Activated CD8-positive, alpha-beta T cell treated with anti-CD3 and anti-CD28 coated beads for 36 hours (primary cell): ENCODE data around the gene CHURC1. TPM values are rescaled to one million over a fixed set of nuclear protein-coding genes. Genes with fewer than 3 reads are reported as not detected.

Experiments
- ATAC-seq: fragments of 200-7000 bp; cut with Tn5 transposase; one replicate; pipeline ENCODE4 v1.10.0; 2021; ENCODE audit warnings: mild to moderate bottlenecking, moderate library complexity
- CTCF ChIA-PET: fragments of 350-600 bp; sonication (Branson Sonifier 250); formaldehyde crosslinking; loops from one replicate; lab custom pipeline; 2021; ENCODE audit warnings: antibody characterized with exemption; lab: Charles Lee
- POLR2A ChIA-PET: fragments of 350-600 bp; sonication (Branson Sonifier 250); formaldehyde crosslinking; loops from one replicate; lab custom pipeline; 2021; ENCODE audit warnings: antibody characterized with exemption; lab: Charles Lee
- DNase-seq: peaks from one replicate; pipeline ENCODE4 v3.0.0-alpha.2; 2020
- H3K27ac Mint-ChIP-seq: one replicate; pipeline ENCODE4 v1.8.0; 2021; ENCODE audit warnings: mild to moderate bottlenecking, mixed read lengths
- H3K27me3 Mint-ChIP-seq: one replicate; pipeline ENCODE4 v1.8.0; 2021; ENCODE audit warnings: mixed read lengths
- H3K36me3 Mint-ChIP-seq: one replicate; pipeline ENCODE4 v1.8.0; 2021; ENCODE audit warnings: low read depth, mixed read lengths
- H3K4me1 Mint-ChIP-seq: one replicate; pipeline ENCODE4 v1.8.0; 2021; ENCODE audit warnings: low read depth, mixed read lengths
- H3K4me3 Mint-ChIP-seq: one replicate; pipeline ENCODE4 v1.8.0; 2021; ENCODE audit warnings: mild to moderate bottlenecking, moderate library complexity, mixed read lengths
- H3K9me3 Mint-ChIP-seq: one replicate; pipeline ENCODE4 v1.8.0; 2021; ENCODE audit warnings: mixed read lengths
- intact Hi-C: fragments of 100-400 bp; cut with micrococcal nuclease; formaldehyde crosslinking; loops from one replicate; pipeline ENCODE4 v1.10.0; 2022
- total RNA-seq, 2 experiments: library from RNA; stranded (reverse); gene quantifications; one replicate each; pipeline ENCODE4 v1.2.3, GENCODE V29; 2021
- TF ChIP-seq, protein P1 (sequence below): fragments of 200-600 bp; IDR thresholded peaks from one replicate; pipeline ENCODE4 v1.8.0; 2022; ENCODE audit warnings: antibody characterized with exemption, mild to moderate bottlenecking

The CHURC1 gene
- total RNA-seq, 2 experiments from 2014 or later = 47.0 to 57.4 TPM

DNA sequence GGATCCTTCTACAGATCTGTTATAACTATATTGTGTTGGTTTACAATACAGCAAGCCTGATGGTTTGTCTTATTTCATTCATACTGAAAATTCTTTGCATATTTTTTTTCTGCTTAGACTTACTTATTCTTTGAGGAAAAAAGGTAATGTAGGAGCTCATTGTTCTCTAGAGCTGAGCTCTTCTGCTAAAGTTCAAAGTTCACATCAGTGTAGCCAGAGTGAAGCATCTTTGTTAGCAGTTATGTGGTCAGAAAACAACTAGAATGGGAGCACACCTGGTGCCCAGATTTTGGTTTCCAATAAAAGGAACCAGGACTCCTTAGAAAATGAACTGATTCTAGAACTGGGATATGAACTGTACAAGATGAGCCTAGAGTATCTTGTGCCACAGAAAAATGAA lies 18.0 kb downstream of the CHURC1 start:
- CTCF ChIA-PET = no interaction called here
- H3K4me3 Mint-ChIP-seq = no peak overlapping the region
- ATAC-seq (no peak), DNase-seq (no peak)
- H3K27me3 Mint-ChIP-seq = no peaks in the 10 kb centered on the region
- H3K4me1 Mint-ChIP-seq = peaks cover 34% of the 10 kb centered on the region
- TF ChIP-seq, protein P1, sequence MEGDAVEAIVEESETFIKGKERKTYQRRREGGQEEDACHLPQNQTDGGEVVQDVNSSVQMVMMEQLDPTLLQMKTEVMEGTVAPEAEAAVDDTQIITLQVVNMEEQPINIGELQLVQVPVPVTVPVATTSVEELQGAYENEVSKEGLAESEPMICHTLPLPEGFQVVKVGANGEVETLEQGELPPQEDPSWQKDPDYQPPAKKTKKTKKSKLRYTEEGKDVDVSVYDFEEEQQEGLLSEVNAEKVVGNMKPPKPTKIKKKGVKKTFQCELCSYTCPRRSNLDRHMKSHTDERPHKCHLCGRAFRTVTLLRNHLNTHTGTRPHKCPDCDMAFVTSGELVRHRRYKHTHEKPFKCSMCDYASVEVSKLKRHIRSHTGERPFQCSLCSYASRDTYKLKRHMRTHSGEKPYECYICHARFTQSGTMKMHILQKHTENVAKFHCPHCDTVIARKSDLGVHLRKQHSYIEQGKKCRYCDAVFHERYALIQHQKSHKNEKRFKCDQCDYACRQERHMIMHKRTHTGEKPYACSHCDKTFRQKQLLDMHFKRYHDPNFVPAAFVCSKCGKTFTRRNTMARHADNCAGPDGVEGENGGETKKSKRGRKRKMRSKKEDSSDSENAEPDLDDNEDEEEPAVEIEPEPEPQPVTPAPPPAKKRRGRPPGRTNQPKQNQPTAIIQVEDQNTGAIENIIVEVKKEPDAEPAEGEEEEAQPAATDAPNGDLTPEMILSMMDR = no peak
- H3K9me3 Mint-ChIP-seq = no peaks in the 10 kb centered on the region
- POLR2A ChIA-PET = no interaction called here
- intact Hi-C loops = no loop called here
- peak overlapping the region; percentile 9 for H3K27ac Mint-ChIP-seq
- peaks cover 41% of the 10 kb centered on the region for H3K36me3 Mint-ChIP-seq

DNA sequence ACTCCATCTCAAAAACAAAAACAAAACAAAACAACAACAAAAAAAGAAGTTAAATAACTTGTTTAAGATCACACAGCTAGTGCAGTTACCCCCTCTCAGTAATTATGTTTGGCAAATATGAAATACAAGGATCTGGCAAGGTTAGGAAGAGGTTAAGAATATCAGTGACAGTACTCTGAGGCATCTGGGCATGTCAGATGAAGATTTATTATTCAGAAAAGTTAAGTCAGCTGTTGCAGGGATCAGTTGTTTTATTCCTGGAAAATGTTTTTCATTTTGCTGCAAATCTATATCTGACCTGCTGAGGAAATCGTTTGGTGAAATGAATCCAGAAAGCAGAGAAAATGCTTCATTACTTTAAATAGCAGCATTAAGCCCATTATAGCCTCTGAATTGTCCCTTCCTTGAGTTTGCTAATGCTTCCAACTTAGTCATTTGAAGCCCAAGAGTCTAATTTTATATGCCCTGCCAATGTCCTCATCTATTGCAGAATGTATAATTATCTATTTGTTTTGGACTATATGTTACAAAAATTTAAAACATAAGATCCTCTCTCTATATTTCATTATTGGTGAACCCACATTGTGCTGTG lies 20.2 kb downstream of the CHURC1 start:
- ATAC-seq = no peak
- no peaks in the 10 kb centered on the region for H3K27me3 Mint-ChIP-seq
- H3K27ac Mint-ChIP-seq = no peak overlapping the region
- ChIA-PET CTCF (no interaction called here), POLR2A (interaction anchor here (0.6 kb wide), 1 partner anchor 17 kb away, joined by 3 read pairs; no protein-coding TSS in a partner anchor)
- H3K4me1 Mint-ChIP-seq = peaks cover 51% of the 10 kb centered on the region
- no peak overlapping the region for H3K4me3 Mint-ChIP-seq
- TF ChIP-seq, protein P1 = no peak
- H3K36me3 Mint-ChIP-seq = peaks cover 51% of the 10 kb centered on the region
- no peak for DNase-seq
- intact Hi-C loops = no loop called here
- no peaks in the 10 kb centered on the region for H3K9me3 Mint-ChIP-seq

DNA sequence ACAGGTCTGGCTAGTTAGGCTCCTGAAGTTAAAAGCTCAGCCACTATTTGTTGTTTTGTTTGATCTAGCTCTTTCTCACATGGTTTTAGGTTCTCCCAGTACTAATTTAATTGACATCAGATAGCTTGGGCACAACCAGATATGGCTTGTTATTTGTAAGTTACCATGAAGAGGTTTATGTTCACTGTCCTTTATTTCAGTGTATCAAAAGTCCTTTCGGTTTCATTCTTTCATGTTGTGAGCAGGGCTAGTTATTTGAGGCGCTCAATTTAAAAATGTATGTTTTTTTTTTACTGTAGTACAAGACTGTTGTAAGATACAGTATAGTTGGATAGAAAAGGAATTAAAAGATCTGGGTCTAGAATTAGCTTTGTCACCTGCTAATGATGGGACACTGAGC lies 21.3 kb downstream of the CHURC1 start:
- ATAC-seq (peak; percentile 64), DNase-seq (no peak)
- Mint-ChIP-seq H3K4me1 (peaks cover 52% of the 10 kb centered on the region), H3K4me3 (peak overlapping the region; percentile 14), H3K27me3 (no peaks in the 10 kb centered on the region), H3K27ac (peak overlapping the region; percentile 62), H3K9me3 (no peaks in the 10 kb centered on the region), H3K36me3 (peaks cover 49% of the 10 kb centered on the region)
- TF ChIP-seq, protein P1 = no peak
- CTCF ChIA-PET = interaction anchor here (0.5 to 2.2 kb wide), 8 partner anchors 8 to 440 kb away, joined by 3 to 12 read pairs (median 3); no protein-coding TSS in a partner anchor
- POLR2A ChIA-PET = interaction anchor here (1.4 kb wide), 1 partner anchor 21 kb away, joined by 5 read pairs; the partner anchor contains the start of gene CHURC1
- intact Hi-C loops = no loop called here

DNA sequence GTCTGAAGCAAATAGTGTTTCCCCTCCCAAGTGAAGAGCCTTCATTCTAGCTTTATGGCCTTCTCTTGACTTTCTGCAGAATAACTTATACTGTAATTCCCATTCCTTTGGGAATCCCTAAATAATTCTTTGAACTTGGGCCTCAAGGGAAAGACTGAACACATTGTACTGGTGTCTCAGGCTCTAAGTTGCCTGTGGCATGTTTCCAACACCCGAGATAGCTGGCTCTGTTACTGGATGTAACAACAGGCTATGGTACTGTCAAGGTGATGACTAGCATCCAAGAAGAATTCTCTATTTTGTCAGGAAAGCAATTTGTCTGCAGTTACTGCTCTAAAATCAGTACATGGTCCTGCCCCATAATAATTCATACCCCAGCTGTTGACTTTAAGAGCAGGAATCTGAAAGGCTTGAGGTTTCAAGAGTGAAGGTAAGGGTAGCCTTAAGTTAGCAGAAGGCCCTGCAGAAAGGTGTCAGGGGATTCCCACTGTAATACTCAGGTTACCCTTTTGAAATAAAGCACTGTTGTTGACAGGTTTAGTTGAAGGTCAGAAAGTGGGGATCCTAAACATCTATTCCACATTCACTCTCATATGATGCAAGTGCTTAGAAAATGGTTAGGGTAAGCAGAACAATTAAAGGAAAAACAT lies 23.0 kb downstream of the CHURC1 start:
- no peak overlapping the region for H3K27ac Mint-ChIP-seq
- POLR2A ChIA-PET = interaction anchor here (1.0 to 1.4 kb wide), 4 partner anchors 8 to 78 kb away, joined by 3 to 5 read pairs (median 4); partner anchors contain the start of gene CHURC1
- H3K27me3 Mint-ChIP-seq = no peaks in the 10 kb centered on the region
- peaks cover 48% of the 10 kb centered on the region for H3K4me1 Mint-ChIP-seq
- no peak overlapping the region for H3K4me3 Mint-ChIP-seq
- intact Hi-C loops = no loop called here
- no peaks in the 10 kb centered on the region for H3K9me3 Mint-ChIP-seq
- CTCF ChIA-PET = interaction anchor here (0.9 to 2.2 kb wide), 5 partner anchors 10 to 114 kb away, joined by 3 to 12 read pairs (median 6); no protein-coding TSS in a partner anchor
- ATAC-seq (peak; percentile 45), DNase-seq (no peak)
- peaks cover 40% of the 10 kb centered on the region for H3K36me3 Mint-ChIP-seq
- TF ChIP-seq, protein P1 = no peak

DNA sequence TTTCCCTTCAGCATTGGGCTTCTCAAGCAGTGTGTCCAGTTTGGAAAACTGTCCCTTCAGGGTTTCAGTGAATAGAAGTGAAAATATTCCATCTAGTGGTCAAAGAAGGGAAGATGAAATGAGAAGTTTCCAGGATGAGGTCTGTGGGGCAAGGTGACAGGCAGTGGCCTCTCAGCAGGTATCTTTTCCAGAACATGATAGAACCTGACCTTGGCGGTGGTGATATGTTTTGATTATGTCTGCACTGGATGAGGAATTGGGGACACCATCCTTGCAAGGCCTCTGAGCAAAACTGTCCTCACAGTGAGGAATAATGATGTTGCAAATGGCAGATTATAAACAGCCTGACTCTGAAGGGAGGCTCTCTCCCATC lies 23.6 kb downstream of the CHURC1 start:
- CTCF ChIA-PET = interaction anchor here (1.2 kb wide), 1 partner anchor 46 kb away, joined by 3 read pairs; no protein-coding TSS in a partner anchor
- TF ChIP-seq, protein P1 = no peak
- POLR2A ChIA-PET = no interaction called here
- Mint-ChIP-seq H3K4me3 (no peak overlapping the region), H3K4me1 (peaks cover 51% of the 10 kb centered on the region), H3K9me3 (no peaks in the 10 kb centered on the region), H3K36me3 (peaks cover 36% of the 10 kb centered on the region), H3K27ac (peak overlapping the region; percentile 35), H3K27me3 (no peaks in the 10 kb centered on the region)
- DNase-seq = no peak
- intact Hi-C loops = no loop called here
- ATAC-seq = no peak
